Activated T-helper 2 cell treated with anti-CD3 and anti-CD28 coated beads, Interferon-gamma antibody, Interleukin-2, Interleukin-4, amounts not matched to agents 10 μg/mL and 5 μg/mL and 100 μg/mL, durations not matched to agents 14 hours and 24 hours and 36 hours (primary cell): ENCODE results near the gene COL4A3. TPM values are rescaled to one million over a fixed set of nuclear protein-coding genes. Genes with fewer than 3 reads are reported as not detected.
A peak's percentile ranks its signal among the peaks of the same experiment; 100 is the strongest.

Source experiments
- DNase-seq: peaks from one replicate; pipeline ENCODE4 v3.0.0; 2021; ENCODE audit warnings: low spot score
- H3K27ac Mint-ChIP-seq: one replicate; pipeline ENCODE4 v1.8.0; 2021; ENCODE audit warnings: mixed read lengths
- H3K27me3 Mint-ChIP-seq: one replicate; pipeline ENCODE4 v1.8.0; 2021; ENCODE audit warnings: low read depth, mixed read lengths
- H3K36me3 Mint-ChIP-seq: one replicate; pipeline ENCODE4 v1.8.0; 2021; ENCODE audit warnings: low read depth, mixed read lengths
- H3K4me1 Mint-ChIP-seq: one replicate; pipeline ENCODE4 v1.8.0; 2021; ENCODE audit warnings: low read depth, mixed read lengths
- H3K4me3 Mint-ChIP-seq: one replicate; pipeline ENCODE4 v1.8.0; 2021; ENCODE audit warnings: low read depth, mild to moderate bottlenecking, moderate library complexity, mixed read lengths
- H3K9me3 Mint-ChIP-seq: one replicate; pipeline ENCODE4 v1.8.0; 2021; ENCODE audit warnings: mixed read lengths
- intact Hi-C: fragments of 100-400 bp; cut with micrococcal nuclease; formaldehyde crosslinking; loops from one replicate; pipeline ENCODE4 v1.15.1; 2023
- total RNA-seq: library from RNA; stranded (reverse); gene quantifications from 2 replicates; pipeline ENCODE4 v1.2.3, GENCODE V29; 2022

COL4A3 gene
- total RNA-seq, 1 donor from 2014 or later: not detected

- H3K4me3 Mint-ChIP-seq: no peak overlapping the region
- H3K4me1 Mint-ChIP-seq: peaks cover 5% of the 10 kb centered on the region
- no peak overlapping the region for H3K27ac Mint-ChIP-seq
- H3K27me3 Mint-ChIP-seq: no peaks in the 10 kb centered on the region
- peaks cover 37% of the 10 kb centered on the region for H3K36me3 Mint-ChIP-seq
- no peak for DNase-seq
- no peaks in the 10 kb centered on the region for H3K9me3 Mint-ChIP-seq
- intact Hi-C loops: no loop called here
These were observed 183.9 kb downstream of the COL4A3 start for GRCh38 chr2:227348324-227348723.

- H3K9me3 Mint-ChIP-seq: no peaks in the 10 kb centered on the region
- no peak overlapping the region for H3K4me3 Mint-ChIP-seq
- intact Hi-C loops: no loop called here
- peaks cover 6% of the 10 kb centered on the region for H3K4me1 Mint-ChIP-seq
- H3K27me3 Mint-ChIP-seq: no peaks in the 10 kb centered on the region
- no peak for DNase-seq
- H3K27ac Mint-ChIP-seq: no peak overlapping the region
- H3K36me3 Mint-ChIP-seq: peaks cover 41% of the 10 kb centered on the region
These were observed 185.7 kb downstream of the COL4A3 start for GRCh38 chr2:227349989-227350612.

GRCh38 chr2:227351639-227352038, 187.2 kb downstream of the COL4A3 start:
- no peak for DNase-seq
- H3K4me1 Mint-ChIP-seq: peaks cover 6% of the 10 kb centered on the region
- H3K27ac Mint-ChIP-seq: peak overlapping the region; percentile 81
- intact Hi-C loops: no loop called here
- peaks cover 45% of the 10 kb centered on the region for H3K36me3 Mint-ChIP-seq
- H3K27me3 Mint-ChIP-seq: no peaks in the 10 kb centered on the region
- no peaks in the 10 kb centered on the region for H3K9me3 Mint-ChIP-seq
- no peak overlapping the region for H3K4me3 Mint-ChIP-seq

- Mint-ChIP-seq H3K9me3 (no peaks in the 10 kb centered on the region), H3K4me1 (no peaks in the 10 kb centered on the region), H3K4me3 (no peak overlapping the region), H3K27ac (no peak overlapping the region), H3K27me3 (no peaks in the 10 kb centered on the region), H3K36me3 (peaks cover 37% of the 10 kb centered on the region)
- no peak for DNase-seq
- intact Hi-C loops: no loop called here
These were observed 195.9 kb downstream of the COL4A3 start for GRCh38 chr2:227360351-227360750.

GRCh38 chr2:227363756-227364155, 199.3 kb downstream of the COL4A3 start:
- intact Hi-C loops: no loop called here
- H3K36me3 Mint-ChIP-seq: peaks cover 20% of the 10 kb centered on the region
- H3K27ac Mint-ChIP-seq: no peak overlapping the region
- H3K27me3 Mint-ChIP-seq: no peaks in the 10 kb centered on the region
- no peak for DNase-seq
- no peak overlapping the region for H3K4me3 Mint-ChIP-seq
- H3K9me3 Mint-ChIP-seq: no peaks in the 10 kb centered on the region
- H3K4me1 Mint-ChIP-seq: no peaks in the 10 kb centered on the region

Other genes with a start within 250 kb of the COL4A3 start
- not detected in 2 replicates for gene COL4A4, start 419 bp upstream of the COL4A3 start, total RNA-seq
- gene MFF, start 160.6 kb downstream of the COL4A3 start, total RNA-seq: 74.4 and 77.3 TPM in 2 replicates
- not detected in 2 replicates for gene TM4SF20, start 214.7 kb downstream of the COL4A3 start, total RNA-seq
- gene SCYGR1, start 223.3 kb downstream of the COL4A3 start, total RNA-seq: not detected in 2 replicates